Measurements from ENCODE around the gene GEMIN7.
A peak's percentile ranks its signal among the peaks of the same experiment; 100 is the strongest.

Gene GEMIN7

GRCh38 chr19:45130888-45131615 is 52.0 kb downstream of the GEMIN7 start:
- DNase-seq, result peak; percentile 92 to 97 (median 97)

GRCh38 chr19:45133661-45134060 is 54.6 kb downstream of the GEMIN7 start:
- no peak for DNase-seq

- DNase-seq, result no peak
These were observed 56.3 kb downstream of the GEMIN7 start for GRCh38 chr19:45135176-45135885.

GRCh38 chr19:45136507-45137178 is 57.6 kb downstream of the GEMIN7 start:
- peak in 1 of 3 experiments; percentile 9 for DNase-seq

- DNase-seq, result peak in 2 of 3 experiments; percentile 54 to 83
These were observed 58.2 kb downstream of the GEMIN7 start for GRCh38 chr19:45137179-45137761.

GRCh38 chr19:45138303-45138751 is 59.3 kb downstream of the GEMIN7 start:
- no peak for DNase-seq

GRCh38 chr19:45139286-45140143 is 60.5 kb downstream of the GEMIN7 start:
- DNase-seq, result no peak

- DNase-seq, result no peak
These were observed 61.1 kb downstream of the GEMIN7 start for GRCh38 chr19:45140144-45140503.

- no peak for DNase-seq
These were observed 61.5 kb downstream of the GEMIN7 start for GRCh38 chr19:45140533-45140932.
